Vagina (tissue), 2 donors: ENCODE measurements around the gene EXPH5.

Experiments
- POLR2A ChIP-seq, 2 donors: fragments of 450-650 bp; IDR thresholded peaks; one replicate each; pipeline ENCODE4 v1.6.1; 2017; ENCODE audit warnings: antibody characterized with exemption in 2 of 2, mild to moderate bottlenecking in 2 of 2, moderate library complexity in 2 of 2
- POLR2AphosphoS5 ChIP-seq, 2 donors: sonication (generic); formaldehyde crosslinking; IDR thresholded peaks; one replicate each; pipeline ENCODE4 v1.9.0; 2017; ENCODE audit warnings: antibody characterized with exemption in 2 of 2, mild to moderate bottlenecking in 2 of 2, low read depth in 1 of 2; ENCODE audit not compliant: insufficient read depth in 1 of 2
- TF ChIP-seq, protein P1 (sequence below), 3 experiments: fragments of 450-650 bp in 2 of 3; fragments of 200-600 bp in 1 of 3; sonication (generic) in 1 of 3; IDR thresholded peaks; one replicate each; pipeline ENCODE4 v1.5.1; 2017 to 2019; ENCODE audit warnings: antibody characterized with exemption in 3 of 3, mild to moderate bottlenecking in 2 of 3, moderate library complexity in 2 of 3

DNA sequence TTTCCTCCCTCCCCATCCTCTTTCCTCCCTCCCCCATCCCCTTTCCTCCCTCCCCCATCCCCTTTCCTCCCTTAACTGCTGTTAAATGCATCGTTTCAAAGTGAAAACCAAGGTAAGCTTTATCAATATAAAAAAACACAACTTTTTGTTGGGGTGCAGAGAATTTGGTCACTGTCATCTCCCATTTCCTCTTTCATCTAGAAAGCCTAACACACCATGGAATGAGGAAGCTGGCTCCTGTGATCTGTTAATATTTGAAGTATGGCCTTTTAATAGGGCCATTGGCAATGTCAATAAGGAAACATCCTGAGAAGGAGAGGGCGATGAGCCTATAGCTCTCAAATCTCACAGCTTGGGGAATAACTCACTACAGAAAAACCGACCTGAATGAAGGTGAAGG is 7.0 kb downstream of the EXPH5 start:
- TF ChIP-seq, protein P1, sequence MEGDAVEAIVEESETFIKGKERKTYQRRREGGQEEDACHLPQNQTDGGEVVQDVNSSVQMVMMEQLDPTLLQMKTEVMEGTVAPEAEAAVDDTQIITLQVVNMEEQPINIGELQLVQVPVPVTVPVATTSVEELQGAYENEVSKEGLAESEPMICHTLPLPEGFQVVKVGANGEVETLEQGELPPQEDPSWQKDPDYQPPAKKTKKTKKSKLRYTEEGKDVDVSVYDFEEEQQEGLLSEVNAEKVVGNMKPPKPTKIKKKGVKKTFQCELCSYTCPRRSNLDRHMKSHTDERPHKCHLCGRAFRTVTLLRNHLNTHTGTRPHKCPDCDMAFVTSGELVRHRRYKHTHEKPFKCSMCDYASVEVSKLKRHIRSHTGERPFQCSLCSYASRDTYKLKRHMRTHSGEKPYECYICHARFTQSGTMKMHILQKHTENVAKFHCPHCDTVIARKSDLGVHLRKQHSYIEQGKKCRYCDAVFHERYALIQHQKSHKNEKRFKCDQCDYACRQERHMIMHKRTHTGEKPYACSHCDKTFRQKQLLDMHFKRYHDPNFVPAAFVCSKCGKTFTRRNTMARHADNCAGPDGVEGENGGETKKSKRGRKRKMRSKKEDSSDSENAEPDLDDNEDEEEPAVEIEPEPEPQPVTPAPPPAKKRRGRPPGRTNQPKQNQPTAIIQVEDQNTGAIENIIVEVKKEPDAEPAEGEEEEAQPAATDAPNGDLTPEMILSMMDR (IDR thresholded peaks at IDR 0.05), result no peak
- TF ChIP-seq POLR2AphosphoS5 (IDR thresholded peaks at IDR 0.05; ENCODE audit: insufficient read depth in 1 of 2, low read depth in 1 of 2) (no peak), POLR2A (IDR thresholded peaks at IDR 0.05) (no peak)
